Measurements from ENCODE around the gene RPA1. TPM values are rescaled to one million over a fixed set of nuclear protein-coding genes. Genes with fewer than 3 reads are reported as not detected.

RPA1 gene
- total RNA-seq, 1 experiment from 2014 or later = 211 TPM

GRCh38 chr17:1906662-1907101, 76.9 kb downstream of the RPA1 start:
- TF ChIP-seq CTCF (conservative IDR thresholded peaks at IDR 0.05; ENCODE audit: low read depth, low read length) = no peak
- TF ChIP-seq EZH2 (IDR thresholded peaks at IDR 0.05; ENCODE audit: borderline replicate concordance, low read depth, low read length, poor library complexity, severe bottlenecking) = no peak
- intact Hi-C loops (cut with micrococcal nuclease; ENCODE audit: unreplicated experiment) = loop anchor here (5.0 kb wide), 1 partner anchor 136 kb away; the partner anchor contains the start of gene OVCA2
- Histone ChIP-seq H3K9me3 (ENCODE audit: low read depth, low read length, poor library complexity, severe bottlenecking) (no peaks in the 10 kb centered on the region), H3K4me3 (ENCODE audit: low read depth, low read length, poor library complexity, severe bottlenecking) (no peak overlapping the region), H3K27me3 (replicated peaks; ENCODE audit: insufficient read depth, low read depth, low read length, poor library complexity) (no peaks in the 10 kb centered on the region), H3K36me3 (ENCODE audit: insufficient read depth, low read length, poor library complexity, severe bottlenecking) (no peaks in the 10 kb centered on the region), H3K4me1 (ENCODE audit: insufficient read depth, low read length, poor library complexity, severe bottlenecking) (peaks cover 13% of the 10 kb centered on the region), H3K27ac (ENCODE audit: low read depth, low read length, poor library complexity, severe bottlenecking) (no peak overlapping the region)
- ChIA-PET CTCF (interaction anchor here (1.0 kb wide), 1 partner anchor 148 kb away, joined by 3 read pairs; the partner anchor contains the start of gene HIC1), POLR2A (ENCODE audit: low non-redundant PET) (interaction anchor here (0.7 kb wide), 1 partner anchor 25 kb away, joined by 8 read pairs; no protein-coding TSS in a partner anchor)
- peak; percentile 25 for DNase-seq (ENCODE audit: low spot score)
- no TSS peak for BruUV-seq (replicated peaks)

DNA sequence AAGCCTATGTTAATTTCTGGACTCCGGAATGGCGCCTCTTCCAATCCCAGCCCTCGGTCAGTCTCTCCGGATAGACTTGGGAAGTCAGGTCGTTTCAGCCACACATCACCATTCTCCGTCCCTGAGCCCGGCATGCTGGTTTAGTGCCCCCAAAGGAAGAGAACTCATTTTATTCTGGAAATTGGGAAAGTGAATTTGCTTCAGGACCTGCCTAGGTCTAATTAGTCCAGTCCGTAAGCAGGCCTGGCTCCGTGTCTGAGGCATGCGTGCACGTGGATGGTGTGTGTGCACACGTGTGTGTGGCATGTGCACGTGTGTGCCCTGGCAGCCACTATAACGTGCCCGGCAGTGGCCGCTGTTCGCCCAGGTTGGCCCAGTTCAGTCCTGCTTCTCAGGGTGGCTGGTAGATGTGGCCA, 77.4 kb downstream of the RPA1 start:
- no peak overlapping the region for H3K4me3 ChIP-seq (ENCODE audit: low read depth, low read length, poor library complexity, severe bottlenecking)
- no peaks in the 10 kb centered on the region for H3K9me3 ChIP-seq (ENCODE audit: low read depth, low read length, poor library complexity, severe bottlenecking)
- no peaks in the 10 kb centered on the region for H3K27me3 ChIP-seq (replicated peaks; ENCODE audit: insufficient read depth, low read depth, low read length, poor library complexity)
- intact Hi-C loops (cut with micrococcal nuclease; ENCODE audit: unreplicated experiment) = loop anchor here (5.0 kb wide), 1 partner anchor 135 kb away; the partner anchor contains the start of gene OVCA2
- BruUV-seq (replicated peaks) = no TSS peak
- H3K4me1 ChIP-seq (ENCODE audit: insufficient read depth, low read length, poor library complexity, severe bottlenecking) = peaks cover 13% of the 10 kb centered on the region
- no peak overlapping the region for H3K27ac ChIP-seq (ENCODE audit: low read depth, low read length, poor library complexity, severe bottlenecking)
- DNase-seq (ENCODE audit: low spot score) = no peak
- H3K36me3 ChIP-seq (ENCODE audit: insufficient read depth, low read length, poor library complexity, severe bottlenecking) = no peaks in the 10 kb centered on the region
- TF ChIP-seq EZH2 (IDR thresholded peaks at IDR 0.05; ENCODE audit: borderline replicate concordance, low read depth, low read length, poor library complexity, severe bottlenecking) = no peak
- TF ChIP-seq CTCF (conservative IDR thresholded peaks at IDR 0.05; ENCODE audit: low read depth, low read length) = no peak
- CTCF ChIA-PET = no interaction called here
- POLR2A ChIA-PET (ENCODE audit: low non-redundant PET) = no interaction called here

- intact Hi-C loops (cut with micrococcal nuclease; ENCODE audit: unreplicated experiment) = loop anchor here (1.0 to 5.0 kb wide), 3 partner anchors 117 to 337 kb away; partner anchors contain the start of genes OVCA2 and RTN4RL1
- no peak overlapping the region for H3K27ac ChIP-seq (ENCODE audit: low read depth, low read length, poor library complexity, severe bottlenecking)
- no TSS peak for BruUV-seq (replicated peaks)
- ChIA-PET POLR2A (ENCODE audit: low non-redundant PET) (no interaction called here), CTCF (interaction anchor here (0.7 to 1.4 kb wide), 9 partner anchors 12 to 337 kb away, joined by 3 to 20 read pairs (median 4); partner anchors contain the start of genes OVCA2 and RTN4RL1)
- H3K9me3 ChIP-seq (ENCODE audit: low read depth, low read length, poor library complexity, severe bottlenecking) = no peaks in the 10 kb centered on the region
- TF ChIP-seq EZH2 (IDR thresholded peaks at IDR 0.05; ENCODE audit: borderline replicate concordance, low read depth, low read length, poor library complexity, severe bottlenecking) (no peak), CTCF (conservative IDR thresholded peaks at IDR 0.05; ENCODE audit: low read depth, low read length) (no peak)
- H3K27me3 ChIP-seq (replicated peaks; ENCODE audit: insufficient read depth, low read depth, low read length, poor library complexity) = no peaks in the 10 kb centered on the region
- peaks cover 13% of the 10 kb centered on the region for H3K4me1 ChIP-seq (ENCODE audit: insufficient read depth, low read length, poor library complexity, severe bottlenecking)
- DNase-seq (ENCODE audit: low spot score) = peak; percentile 72
- peak overlapping the region; percentile 44 for H3K4me3 ChIP-seq (ENCODE audit: low read depth, low read length, poor library complexity, severe bottlenecking)
- H3K36me3 ChIP-seq (ENCODE audit: insufficient read depth, low read length, poor library complexity, severe bottlenecking) = no peaks in the 10 kb centered on the region
These were observed 78.3 kb downstream of the RPA1 start for GRCh38 chr17:1907909-1908698.
